Measurements from ENCODE around the gene MICU1. TPM values are rescaled to one million over a fixed set of nuclear protein-coding genes. Genes with fewer than 3 reads are reported as not detected.

MICU1 gene
- polyA plus RNA-seq, 1 donor (not counting 4 experiments of a cell fraction or from before 2014, with no cell fraction given): 19.4 TPM

DNA sequence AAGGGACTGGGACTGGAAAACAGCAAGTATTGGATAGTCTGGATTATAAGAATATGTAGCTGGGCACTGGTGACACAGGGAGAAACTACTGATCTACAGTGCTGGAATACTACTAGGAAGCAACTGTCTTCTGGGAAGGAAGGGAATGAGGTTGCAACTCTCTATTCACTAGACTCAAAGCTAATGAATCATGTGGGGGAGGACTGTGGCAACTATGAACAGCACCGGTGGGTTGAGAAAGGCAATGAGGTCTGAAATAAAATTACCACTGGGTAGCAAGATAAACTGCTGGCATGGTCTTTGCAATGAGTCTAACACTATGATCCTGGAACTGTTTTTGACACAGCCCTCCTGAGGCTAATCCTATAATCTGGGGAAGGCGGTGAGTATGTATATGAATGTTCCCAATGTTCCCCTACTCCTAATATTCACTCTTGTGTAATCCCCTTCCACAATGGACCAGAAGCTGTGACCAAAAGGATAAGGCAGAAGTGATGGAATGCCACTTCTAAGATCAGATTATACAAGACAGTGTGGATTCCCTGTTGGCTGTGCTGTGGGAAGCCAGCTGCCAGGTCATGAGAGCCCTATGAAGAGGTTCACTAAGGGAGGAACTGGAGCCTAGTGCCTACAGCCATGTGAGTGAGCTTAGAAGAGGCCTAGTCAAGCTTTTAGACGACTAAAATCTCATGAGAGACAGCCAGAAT is 169.8 kb downstream of the MICU1 start:
- no peak overlapping the region for H3K4me2 ChIP-seq (ENCODE audit: control insufficient read depth, extremely low read depth, insufficient read depth, low read depth, low read length)
- H3K79me2 ChIP-seq (ENCODE audit: control insufficient read depth, insufficient read depth, low read length): no peaks in the 10 kb centered on the region
- no peak overlapping the region for H3K4me3 ChIP-seq (ENCODE audit: control insufficient read depth in 2 of 3, extremely low read depth in 1 of 3, insufficient read depth in 2 of 3, low read depth in 1 of 3, low read length in 3 of 3)
- no peak for TF ChIP-seq EZH2 (IDR thresholded peaks at IDR 0.05; ENCODE audit: low read length)
- TF ChIP-seq, protein P1, sequence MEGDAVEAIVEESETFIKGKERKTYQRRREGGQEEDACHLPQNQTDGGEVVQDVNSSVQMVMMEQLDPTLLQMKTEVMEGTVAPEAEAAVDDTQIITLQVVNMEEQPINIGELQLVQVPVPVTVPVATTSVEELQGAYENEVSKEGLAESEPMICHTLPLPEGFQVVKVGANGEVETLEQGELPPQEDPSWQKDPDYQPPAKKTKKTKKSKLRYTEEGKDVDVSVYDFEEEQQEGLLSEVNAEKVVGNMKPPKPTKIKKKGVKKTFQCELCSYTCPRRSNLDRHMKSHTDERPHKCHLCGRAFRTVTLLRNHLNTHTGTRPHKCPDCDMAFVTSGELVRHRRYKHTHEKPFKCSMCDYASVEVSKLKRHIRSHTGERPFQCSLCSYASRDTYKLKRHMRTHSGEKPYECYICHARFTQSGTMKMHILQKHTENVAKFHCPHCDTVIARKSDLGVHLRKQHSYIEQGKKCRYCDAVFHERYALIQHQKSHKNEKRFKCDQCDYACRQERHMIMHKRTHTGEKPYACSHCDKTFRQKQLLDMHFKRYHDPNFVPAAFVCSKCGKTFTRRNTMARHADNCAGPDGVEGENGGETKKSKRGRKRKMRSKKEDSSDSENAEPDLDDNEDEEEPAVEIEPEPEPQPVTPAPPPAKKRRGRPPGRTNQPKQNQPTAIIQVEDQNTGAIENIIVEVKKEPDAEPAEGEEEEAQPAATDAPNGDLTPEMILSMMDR (optimal IDR thresholded peaks at IDR 0.05 in 1 of 3, IDR thresholded peaks at IDR 0.05 in 1 of 3, conservative IDR thresholded peaks at IDR 0.05 in 1 of 3; ENCODE audit: extremely low read depth in 1 of 3, insufficient read depth in 2 of 3, low read length in 3 of 3): no peak
- no peak overlapping the region for H3K9ac ChIP-seq (ENCODE audit: control insufficient read depth, extremely low read depth, insufficient read depth, low read length)
- H3K36me3 ChIP-seq (ENCODE audit: control insufficient read depth in 2 of 2, extremely low read depth in 1 of 2, insufficient read depth in 2 of 2, low read length in 2 of 2): peaks cover 0 to 1% of the 10 kb centered on the region in 2 experiments
- DNase-seq (ENCODE audit: low read depth, low spot score) (no peak), FAIRE-seq (no peak)
- no peaks in the 10 kb centered on the region for H3K27me3 ChIP-seq (ENCODE audit: control insufficient read depth, extremely low read depth, insufficient read depth, low read length)
- H3K9me1 ChIP-seq (ENCODE audit: control insufficient read depth, extremely low read depth, insufficient read depth, low read length): no peaks in the 10 kb centered on the region
- no peaks in the 10 kb centered on the region for H4K20me1 ChIP-seq (ENCODE audit: control insufficient read depth, extremely low read depth, insufficient read depth, low read length)
- dilution Hi-C loops (cut with MboI; ENCODE audit: extremely low pct_ligation_motif_present, low sequenced_read_pairs): no loop called here
- H3K9me3 ChIP-seq (ENCODE audit: control insufficient read depth, low read depth, low read length): no peaks in the 10 kb centered on the region
- no peak overlapping the region for H3K27ac ChIP-seq (ENCODE audit: control insufficient read depth, insufficient read depth, low read length)
- no peak overlapping the region for H2AFZ ChIP-seq (ENCODE audit: control insufficient read depth, low read length)
- H3K4me1 ChIP-seq (ENCODE audit: control insufficient read depth, extremely low read depth, insufficient read depth, low read length): no peaks in the 10 kb centered on the region

DNA sequence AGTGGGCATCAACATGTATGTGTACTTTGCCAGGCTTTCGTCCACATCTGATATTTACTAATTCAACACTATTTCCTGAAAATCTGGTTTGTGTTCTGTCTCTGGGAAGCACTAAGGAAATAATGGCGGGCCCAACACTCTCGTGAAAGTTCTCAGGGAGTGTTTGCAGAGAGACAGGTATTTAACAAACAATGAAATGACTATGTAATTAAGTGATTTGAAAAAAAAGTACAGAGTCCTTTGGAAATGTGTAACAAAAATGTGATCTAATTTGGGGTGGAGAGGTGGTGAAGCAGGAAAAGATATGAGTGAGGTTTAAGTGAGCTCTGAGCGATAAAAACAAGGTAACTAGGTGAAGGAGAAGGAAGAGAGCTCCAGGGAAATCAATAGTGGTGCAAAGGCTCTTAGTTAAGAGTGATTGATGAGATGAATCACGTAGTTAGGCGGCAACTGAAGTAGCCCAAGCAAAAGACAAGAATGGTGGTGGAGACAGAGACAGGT is 175.9 kb downstream of the MICU1 start:
- Histone ChIP-seq H3K36me3 (ENCODE audit: control insufficient read depth in 2 of 2, extremely low read depth in 1 of 2, insufficient read depth in 2 of 2, low read length in 2 of 2) (peaks cover 0 to 1% of the 10 kb centered on the region in 2 experiments), H4K20me1 (ENCODE audit: control insufficient read depth, extremely low read depth, insufficient read depth, low read length) (no peaks in the 10 kb centered on the region), H3K27ac (ENCODE audit: control insufficient read depth, insufficient read depth, low read length) (no peak overlapping the region), H3K79me2 (ENCODE audit: control insufficient read depth, insufficient read depth, low read length) (no peaks in the 10 kb centered on the region), H3K27me3 (ENCODE audit: control insufficient read depth, extremely low read depth, insufficient read depth, low read length) (no peaks in the 10 kb centered on the region), H3K4me3 (ENCODE audit: control insufficient read depth in 2 of 3, extremely low read depth in 1 of 3, insufficient read depth in 2 of 3, low read depth in 1 of 3, low read length in 3 of 3) (no peak overlapping the region), H3K4me2 (ENCODE audit: control insufficient read depth, extremely low read depth, insufficient read depth, low read depth, low read length) (no peak overlapping the region), H3K9me1 (ENCODE audit: control insufficient read depth, extremely low read depth, insufficient read depth, low read length) (no peaks in the 10 kb centered on the region), H3K4me1 (ENCODE audit: control insufficient read depth, extremely low read depth, insufficient read depth, low read length) (no peaks in the 10 kb centered on the region), H2AFZ (ENCODE audit: control insufficient read depth, low read length) (no peak overlapping the region), H3K9ac (ENCODE audit: control insufficient read depth, extremely low read depth, insufficient read depth, low read length) (no peak overlapping the region), H3K9me3 (ENCODE audit: control insufficient read depth, low read depth, low read length) (no peaks in the 10 kb centered on the region)
- DNase-seq (ENCODE audit: low read depth, low spot score) (no peak), FAIRE-seq (no peak)
- TF ChIP-seq, protein P1 (optimal IDR thresholded peaks at IDR 0.05 in 1 of 3, IDR thresholded peaks at IDR 0.05 in 1 of 3, conservative IDR thresholded peaks at IDR 0.05 in 1 of 3; ENCODE audit: extremely low read depth in 1 of 3, insufficient read depth in 2 of 3, low read length in 3 of 3): no peak
- no peak for TF ChIP-seq EZH2 (IDR thresholded peaks at IDR 0.05; ENCODE audit: low read length)
- dilution Hi-C loops (cut with MboI; ENCODE audit: extremely low pct_ligation_motif_present, low sequenced_read_pairs): no loop called here

Data from keratinocyte (primary cell).